ENCODE measurements around the gene PRDM13.
"Not testable (repeated sequence)": the region's sequence is repeated elsewhere in the genome, so short reads cannot be mapped to it uniquely, and the experiment has no call there.

PRDM13 gene

GRCh38 chr6:99606656-99607415, at the start of gene PRDM13:
TSS of gene PRDM13 (plus strand) at chr6:99606833. CDS start at chr6:99607035, 202 bp downstream.
- FAIRE-seq, result no peak

DNA sequence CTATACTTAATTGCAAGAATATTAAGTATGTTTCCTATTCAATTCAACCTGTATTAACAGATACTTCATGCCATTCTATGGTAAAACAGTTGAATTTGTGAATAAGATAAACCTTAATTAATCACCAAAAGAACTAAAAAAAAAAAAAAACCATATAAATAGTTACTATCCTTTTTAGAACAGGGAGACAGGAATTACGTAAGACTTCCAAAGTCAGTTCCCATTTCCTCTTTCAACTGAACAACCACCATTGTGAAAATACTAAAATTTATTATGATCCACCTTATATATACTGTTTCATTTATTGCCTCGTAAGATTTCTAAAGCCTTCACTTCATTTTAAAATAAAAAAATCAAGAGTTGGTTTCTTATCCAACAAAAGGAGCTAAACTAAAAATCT, 47.6 kb upstream of the PRDM13 start:
- no peak for FAIRE-seq

DNA sequence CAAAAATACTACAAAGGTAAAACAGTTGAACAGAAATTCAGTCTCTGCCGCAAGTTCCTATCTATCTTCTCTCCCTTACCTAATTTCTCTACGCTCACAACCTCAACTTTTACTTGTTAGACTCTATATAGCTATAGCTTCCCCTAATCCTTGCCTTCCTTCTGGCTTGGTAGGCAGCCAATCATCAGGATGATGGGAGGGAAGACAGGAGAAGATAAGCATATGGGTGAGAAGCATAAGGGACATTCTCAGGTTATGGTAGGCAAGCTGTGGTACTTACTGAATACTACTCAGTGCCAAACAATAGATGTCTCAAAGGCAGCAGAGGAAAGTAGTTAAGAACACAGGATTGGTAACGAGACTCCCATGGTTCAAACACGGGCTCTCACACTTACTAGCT, 46.0 kb upstream of the PRDM13 start:
- FAIRE-seq, result no peak

DNA sequence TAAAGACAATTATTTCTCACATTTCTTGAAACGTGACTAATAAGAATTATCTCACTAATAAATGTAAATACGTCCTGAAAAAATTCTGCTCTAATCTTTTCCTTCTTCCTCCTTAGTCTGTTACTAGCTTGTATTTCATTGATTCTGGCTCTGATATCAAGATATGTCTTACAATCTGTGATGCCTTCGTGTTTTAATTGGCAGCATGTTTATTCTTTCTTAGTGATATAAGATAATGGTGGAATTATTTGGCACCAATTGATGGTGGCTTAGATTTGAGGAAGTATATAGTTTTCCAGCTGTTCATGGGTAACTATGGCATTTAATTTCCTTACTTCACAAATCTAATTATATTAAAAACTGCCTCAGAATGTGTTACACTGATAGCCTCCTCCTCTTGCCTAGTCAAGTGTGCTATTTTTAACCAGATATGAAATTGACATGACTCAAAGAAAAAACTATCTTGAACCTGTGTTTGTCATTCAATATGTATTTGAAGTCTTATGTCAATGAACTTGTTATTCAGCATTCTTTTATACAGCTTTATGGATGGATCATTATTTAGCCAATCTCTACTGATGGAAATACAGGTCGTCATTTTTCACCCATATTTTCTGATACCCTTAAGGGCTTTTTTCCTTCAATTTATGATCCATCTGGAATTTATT, 43.4 kb upstream of the PRDM13 start:
- FAIRE-seq, result peak; percentile 71

DNA sequence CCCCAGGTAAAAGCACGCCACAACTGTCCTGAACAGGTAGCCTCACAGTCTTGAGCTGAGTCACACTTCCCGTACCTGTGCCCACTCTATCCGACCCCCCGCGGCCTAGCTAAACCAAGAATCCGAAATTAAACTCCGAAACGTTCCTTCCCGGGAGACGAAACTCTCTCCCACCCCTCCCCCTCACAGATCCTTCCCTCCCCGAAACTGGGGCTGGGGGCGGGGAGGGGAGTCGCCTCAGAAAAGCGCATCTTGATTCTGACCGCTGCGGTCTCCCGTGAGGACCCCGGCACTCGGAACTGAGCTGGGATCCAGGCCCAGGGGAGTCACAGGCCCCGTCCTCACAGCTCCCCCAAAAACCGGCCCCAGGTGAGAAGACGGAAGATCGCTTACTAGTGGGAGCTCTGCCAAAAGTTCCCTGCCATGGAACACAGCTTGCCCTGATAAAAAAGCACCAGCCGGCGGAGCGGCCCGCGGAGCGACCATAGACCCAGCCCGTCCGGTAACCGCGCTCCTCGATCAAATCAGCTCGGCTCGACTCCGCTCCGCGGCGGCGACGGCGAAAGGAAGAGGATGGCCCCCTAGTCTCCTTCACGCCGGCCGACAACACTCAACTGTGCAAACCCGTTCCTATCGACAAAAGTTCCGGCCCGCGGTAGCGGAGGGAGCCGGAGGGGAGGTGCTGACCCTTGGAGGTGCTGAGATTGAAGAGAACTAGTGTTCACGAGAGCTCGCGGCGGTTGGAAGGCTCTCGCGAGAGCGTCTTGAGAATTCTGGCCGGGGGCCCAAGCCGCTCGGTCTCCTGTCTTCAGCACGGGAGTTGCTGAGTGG, 38.3 kb upstream of the PRDM13 start, which contains the start of gene CCNC:
Gene CCNC, minus strand, starts transcription at position 558 of the 831 bp plus-strand sequence. Its CDS starts 133 bp downstream, at position 425.
- FAIRE-seq, result peak; percentile 68

GRCh38 chr6:99573980-99574617, 32.5 kb upstream of the PRDM13 start:
- no peak for FAIRE-seq

DNA sequence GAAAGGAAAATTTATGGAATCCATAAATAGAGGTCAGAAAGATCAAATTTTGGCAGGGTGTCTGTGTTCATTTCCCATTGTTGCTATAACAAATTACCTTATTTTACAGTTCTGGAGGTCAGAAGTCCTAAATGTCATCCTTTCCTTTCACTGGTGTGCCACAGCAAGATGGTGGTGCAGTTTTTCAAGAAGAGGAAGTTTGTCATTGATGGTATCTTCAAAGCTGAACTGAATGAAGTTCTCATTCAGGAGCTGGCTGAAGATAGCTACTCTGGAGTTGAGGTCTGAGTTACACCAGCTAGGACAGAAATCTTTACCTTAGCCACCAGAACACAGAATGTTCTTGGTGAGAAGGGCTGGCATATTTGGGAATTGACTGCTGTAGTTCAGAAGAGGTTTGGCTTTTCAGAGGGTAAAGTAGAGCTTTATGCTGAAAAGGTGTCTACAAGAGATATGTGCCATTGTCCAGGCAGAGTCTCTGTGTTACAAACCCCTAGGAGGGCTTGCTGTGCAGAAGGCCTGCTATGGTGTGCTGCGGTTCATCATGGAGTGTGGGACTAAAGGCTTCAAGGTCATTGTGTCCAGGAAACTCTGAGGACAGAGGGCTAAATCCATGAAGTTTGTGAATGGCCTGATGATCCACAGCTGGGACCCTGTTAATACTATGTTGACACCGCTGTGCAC, 30.9 kb upstream of the PRDM13 start:
- no peak for FAIRE-seq

- FAIRE-seq, result no peak
These were observed 26.9 kb upstream of the PRDM13 start for GRCh38 chr6:99579781-99580180.

DNA sequence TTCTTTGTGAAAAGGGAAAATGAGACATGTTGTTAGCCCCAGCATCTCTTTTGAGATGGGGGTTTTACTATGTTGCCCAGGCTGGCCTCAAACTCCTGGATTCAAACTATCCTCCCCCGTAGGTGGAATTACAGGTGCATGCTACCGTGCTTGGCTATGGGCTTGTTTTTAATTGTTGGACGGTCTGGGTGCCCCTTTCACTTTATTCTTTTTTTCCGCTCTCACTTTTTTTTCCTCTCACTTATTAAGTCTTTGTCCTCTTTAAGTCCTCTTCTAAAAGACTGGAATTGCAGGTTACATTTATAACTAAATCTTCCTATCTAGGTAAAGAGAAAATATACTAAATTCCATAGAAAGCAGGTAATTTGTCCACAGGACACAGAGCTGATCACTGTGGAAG, 18.8 kb upstream of the PRDM13 start:
- FAIRE-seq, result no peak

GRCh38 chr6:99588618-99589289, 17.9 kb upstream of the PRDM13 start:
- no peak for FAIRE-seq

DNA sequence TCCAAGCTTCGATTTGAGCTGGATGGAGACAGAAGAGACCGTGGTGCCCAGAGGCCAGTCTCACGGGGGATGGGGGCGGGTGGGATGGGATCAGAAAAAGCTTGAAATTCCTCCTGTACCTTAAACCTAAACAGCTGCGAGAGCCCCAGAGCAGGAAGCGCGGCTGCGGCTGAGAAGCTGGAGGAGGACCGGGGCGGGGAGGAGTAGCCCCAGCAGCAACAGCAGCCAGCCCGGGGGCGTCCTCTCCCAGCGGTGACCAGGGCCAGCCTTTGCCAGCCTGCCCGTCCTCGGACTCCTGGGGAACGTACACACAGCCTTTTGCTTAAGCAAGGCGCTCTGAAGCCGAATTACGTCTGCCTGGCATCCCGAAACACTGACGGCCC, 17.4 kb upstream of the PRDM13 start:
- no peak for FAIRE-seq

GRCh38 chr6:99589907-99590493, 16.6 kb upstream of the PRDM13 start:
- FAIRE-seq, result no peak

- FAIRE-seq, result no peak
These were observed 15.6 kb upstream of the PRDM13 start for GRCh38 chr6:99590728-99591672.

DNA sequence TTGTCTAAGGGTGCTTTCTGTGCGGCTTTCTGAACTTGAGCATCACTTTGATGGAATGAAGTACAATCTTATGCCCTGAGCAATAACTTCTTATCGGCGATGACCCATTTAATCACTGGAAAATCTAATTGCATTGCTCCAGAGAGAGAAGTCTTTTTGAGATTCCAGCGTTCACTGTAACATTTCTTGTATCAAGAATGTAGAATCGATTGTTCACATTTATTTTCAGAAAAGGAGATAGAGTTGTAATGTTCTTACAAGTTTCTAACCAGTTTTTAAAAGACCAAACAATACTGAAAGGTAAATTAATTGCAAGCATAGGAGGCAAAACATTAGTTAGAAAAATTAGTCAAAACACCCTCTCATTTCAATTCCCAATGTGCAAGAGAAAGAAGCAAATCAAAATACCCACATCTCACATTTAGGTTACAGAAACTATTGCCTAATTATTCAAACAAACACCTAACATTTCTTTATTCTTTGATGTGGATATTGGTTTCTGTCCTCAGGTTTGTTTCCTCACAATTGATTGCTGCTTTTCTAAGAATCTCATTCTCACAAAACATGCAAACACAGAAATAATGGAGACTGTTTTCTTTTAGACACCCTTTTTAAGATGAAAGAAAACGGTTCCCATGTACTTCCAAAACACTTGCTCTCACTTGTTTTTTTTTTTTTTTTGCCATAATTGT, 14.8 kb upstream of the PRDM13 start:
- FAIRE-seq, result no peak

- peak; percentile 24 for FAIRE-seq
These were observed 13.7 kb upstream of the PRDM13 start for GRCh38 chr6:99592900-99593299.

- not testable (repeated sequence) for FAIRE-seq
These were observed 11.9 kb upstream of the PRDM13 start for GRCh38 chr6:99594696-99595095.

GRCh38 chr6:99602520-99603420, 3.9 kb upstream of the PRDM13 start:
- no peak for FAIRE-seq

- no peak for FAIRE-seq
These were observed 3.0 kb upstream of the PRDM13 start for GRCh38 chr6:99603421-99604165.

Data from islet of Langerhans (tissue), 1 donor.